MG63 (cell line): ENCODE results near the gene CCDC93. TPM values are rescaled to one million over a fixed set of nuclear protein-coding genes. Genes with fewer than 3 reads are reported as not detected.

Experiments used
- DNase-seq: peaks from one replicate; pipeline ENCODE4 v3.0.0-alpha.2; 2020
- H3K27me3 ChIP-seq: fragments of 250-450 bp; sonication (Bioruptor Pico); 2 replicates; pipeline ENCODE4 v1.5.1; 2020; ENCODE audit warnings: mild to moderate bottlenecking, moderate library complexity
- H3K36me3 ChIP-seq: fragments of 250-450 bp; sonication (Bioruptor Pico); 2 replicates; pipeline ENCODE4 v1.5.1; 2020; ENCODE audit warnings: mild to moderate bottlenecking, moderate library complexity
- H3K4me3 ChIP-seq: fragments of 250-450 bp; sonication (Bioruptor Pico); 2 replicates; pipeline ENCODE4 v1.5.1; 2020; ENCODE audit warnings: mild to moderate bottlenecking, moderate library complexity
- H3K9me3 ChIP-seq: fragments of 250-450 bp; sonication (Bioruptor Pico); 2 replicates; pipeline ENCODE4 v1.5.1; 2020; ENCODE audit warnings: mild to moderate bottlenecking, moderate library complexity
- total RNA-seq: library from RNA; depleted of rRNA; stranded (reverse); fragments of >200 nt; shearing (Covaris generic); gene quantifications from 2 replicates; pipeline ENCODE4 v1.2.3, GENCODE V29; 2014; ENCODE audit warnings: low replicate concordance

Gene CCDC93
- total RNA-seq, 1 experiment from 2014 or later = 13.2 TPM

GRCh38 chr2:117952701-117953100, 61.2 kb downstream of the CCDC93 start:
- H3K9me3 ChIP-seq = no peaks in the 10 kb centered on the region
- H3K27me3 ChIP-seq = no peaks in the 10 kb centered on the region
- no peak for DNase-seq
- no peak overlapping the region for H3K4me3 ChIP-seq
- H3K36me3 ChIP-seq = peaks cover 59% of the 10 kb centered on the region

GRCh38 chr2:117952228-117952627, 61.6 kb downstream of the CCDC93 start:
- no peaks in the 10 kb centered on the region for H3K9me3 ChIP-seq
- no peak overlapping the region for H3K4me3 ChIP-seq
- no peaks in the 10 kb centered on the region for H3K27me3 ChIP-seq
- DNase-seq = no peak
- H3K36me3 ChIP-seq = peaks cover 56% of the 10 kb centered on the region

- no peak for DNase-seq
- Histone ChIP-seq H3K27me3 (no peaks in the 10 kb centered on the region), H3K4me3 (no peak overlapping the region), H3K9me3 (no peaks in the 10 kb centered on the region), H3K36me3 (peaks cover 64% of the 10 kb centered on the region)
Measured at GRCh38 chr2:117949806-117950205, 64.1 kb downstream of the CCDC93 start.

- H3K9me3 ChIP-seq = no peaks in the 10 kb centered on the region
Measured at GRCh38 chr2:117948615-117949014, 65.3 kb downstream of the CCDC93 start.

GRCh38 chr2:117945296-117945695, 68.6 kb downstream of the CCDC93 start:
- Histone ChIP-seq H3K36me3 (peaks cover 57% of the 10 kb centered on the region), H3K4me3 (no peak overlapping the region), H3K27me3 (no peaks in the 10 kb centered on the region), H3K9me3 (no peaks in the 10 kb centered on the region)
- DNase-seq = no peak

More at GRCh38 chr2:117948615-117949014, 65.3 kb downstream of the CCDC93 start:
- Histone ChIP-seq H3K27me3 (no peaks in the 10 kb centered on the region), H3K4me3 (no peak overlapping the region), H3K36me3 (peaks cover 58% of the 10 kb centered on the region)
- DNase-seq = no peak

GRCh38 chr2:117944816-117945215, 69.1 kb downstream of the CCDC93 start:
- no peak overlapping the region for H3K4me3 ChIP-seq
- DNase-seq = no peak
- H3K9me3 ChIP-seq = no peaks in the 10 kb centered on the region
- no peaks in the 10 kb centered on the region for H3K27me3 ChIP-seq
- H3K36me3 ChIP-seq = peaks cover 61% of the 10 kb centered on the region

- H3K4me3 ChIP-seq = no peak overlapping the region
- peaks cover 65% of the 10 kb centered on the region for H3K36me3 ChIP-seq
- H3K27me3 ChIP-seq = no peaks in the 10 kb centered on the region
- peak; percentile 83 for DNase-seq
- H3K9me3 ChIP-seq = no peaks in the 10 kb centered on the region
Measured at GRCh38 chr2:117943013-117943672, 70.7 kb downstream of the CCDC93 start.

GRCh38 chr2:117942551-117942950, 71.3 kb downstream of the CCDC93 start:
- H3K36me3 ChIP-seq = peaks cover 66% of the 10 kb centered on the region
- H3K27me3 ChIP-seq = no peaks in the 10 kb centered on the region
- no peak for DNase-seq
- no peak overlapping the region for H3K4me3 ChIP-seq
- no peaks in the 10 kb centered on the region for H3K9me3 ChIP-seq

GRCh38 chr2:117941693-117942092, 72.2 kb downstream of the CCDC93 start:
- H3K36me3 ChIP-seq = peaks cover 62% of the 10 kb centered on the region
- no peaks in the 10 kb centered on the region for H3K9me3 ChIP-seq
- no peak for DNase-seq
- H3K4me3 ChIP-seq = no peak overlapping the region
- no peaks in the 10 kb centered on the region for H3K27me3 ChIP-seq

GRCh38 chr2:117940436-117940835, 73.4 kb downstream of the CCDC93 start:
- DNase-seq = no peak
- Histone ChIP-seq H3K36me3 (peaks cover 60% of the 10 kb centered on the region), H3K4me3 (no peak overlapping the region), H3K27me3 (no peaks in the 10 kb centered on the region), H3K9me3 (no peaks in the 10 kb centered on the region)

- DNase-seq = no peak
- no peaks in the 10 kb centered on the region for H3K9me3 ChIP-seq
- H3K4me3 ChIP-seq = no peak overlapping the region
- no peaks in the 10 kb centered on the region for H3K27me3 ChIP-seq
- H3K36me3 ChIP-seq = peaks cover 67% of the 10 kb centered on the region
Measured at GRCh38 chr2:117938611-117939010, 75.3 kb downstream of the CCDC93 start.

GRCh38 chr2:117936871-117937428, 76.9 kb downstream of the CCDC93 start:
- Histone ChIP-seq H3K4me3 (no peak overlapping the region), H3K9me3 (no peaks in the 10 kb centered on the region), H3K36me3 (peaks cover 78% of the 10 kb centered on the region), H3K27me3 (no peaks in the 10 kb centered on the region)
- DNase-seq = no peak

- peaks cover 77% of the 10 kb centered on the region for H3K36me3 ChIP-seq
Measured at GRCh38 chr2:117935954-117936353, 77.9 kb downstream of the CCDC93 start.

GRCh38 chr2:117935456-117935855, 78.4 kb downstream of the CCDC93 start:
- no peaks in the 10 kb centered on the region for H3K27me3 ChIP-seq
- no peak for DNase-seq
- H3K9me3 ChIP-seq = no peaks in the 10 kb centered on the region
- H3K36me3 ChIP-seq = peaks cover 77% of the 10 kb centered on the region
- no peak overlapping the region for H3K4me3 ChIP-seq

More at GRCh38 chr2:117935954-117936353, 77.9 kb downstream of the CCDC93 start:
- DNase-seq = no peak
- Histone ChIP-seq H3K27me3 (no peaks in the 10 kb centered on the region), H3K4me3 (no peak overlapping the region), H3K9me3 (no peaks in the 10 kb centered on the region)

GRCh38 chr2:117933884-117934354, 80.0 kb downstream of the CCDC93 start:
- no peaks in the 10 kb centered on the region for H3K9me3 ChIP-seq
- no peak for DNase-seq
- no peak overlapping the region for H3K4me3 ChIP-seq
- peaks cover 79% of the 10 kb centered on the region for H3K36me3 ChIP-seq
- H3K27me3 ChIP-seq = no peaks in the 10 kb centered on the region

- peaks cover 72% of the 10 kb centered on the region for H3K36me3 ChIP-seq
- no peaks in the 10 kb centered on the region for H3K9me3 ChIP-seq
- no peak for DNase-seq
- no peak overlapping the region for H3K4me3 ChIP-seq
- no peaks in the 10 kb centered on the region for H3K27me3 ChIP-seq
Measured at GRCh38 chr2:117931978-117932377, 81.9 kb downstream of the CCDC93 start.

- Histone ChIP-seq H3K9me3 (no peaks in the 10 kb centered on the region), H3K4me3 (no peak overlapping the region), H3K36me3 (peaks cover 68% of the 10 kb centered on the region), H3K27me3 (no peaks in the 10 kb centered on the region)
- DNase-seq = no peak
Measured at GRCh38 chr2:117931266-117931665, 82.6 kb downstream of the CCDC93 start.

- Histone ChIP-seq H3K27me3 (no peaks in the 10 kb centered on the region), H3K36me3 (peaks cover 67% of the 10 kb centered on the region), H3K9me3 (no peaks in the 10 kb centered on the region), H3K4me3 (no peak overlapping the region)
- no peak for DNase-seq
Measured at GRCh38 chr2:117930775-117931174, 83.1 kb downstream of the CCDC93 start.
